ENCODE results near the gene DDX3X.
"Not testable (repeated sequence)": the region's sequence is repeated elsewhere in the genome, so short reads cannot be mapped to it uniquely, and the experiment has no call there.

DNA sequence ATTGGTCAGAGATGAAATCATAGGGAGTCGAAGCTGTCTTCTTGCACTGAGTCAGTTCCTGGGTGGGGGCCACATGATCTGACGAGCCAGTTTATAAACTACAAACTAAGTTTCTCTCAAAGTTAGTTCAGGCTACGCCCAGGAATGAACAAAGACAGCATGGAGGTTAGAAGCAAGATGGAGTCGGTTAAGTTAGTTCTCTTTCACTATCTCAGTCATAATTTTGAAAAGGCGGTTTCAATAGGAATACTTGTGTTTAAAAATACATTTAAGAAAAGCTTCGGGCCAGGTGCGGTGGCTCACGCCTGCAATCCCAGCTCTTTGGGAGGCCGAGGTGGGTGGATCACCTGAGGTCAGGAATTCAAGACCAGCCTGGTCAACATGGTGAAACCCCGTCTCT lies 77.3 kb downstream of the DDX3X start:
- TF ChIP-seq ZNF34 (CRISPR knock-in tag; IDR thresholded peaks at IDR 0.05; ENCODE audit: borderline replicate concordance); PRPF4 (IDR thresholded peaks at IDR 0.05; ENCODE audit: low read depth, low read length, poor library complexity, severe bottlenecking); ZKSCAN8 (CRISPR knock-in tag; IDR thresholded peaks at IDR 0.05; ENCODE audit: borderline replicate concordance); ZNF619 (CRISPR knock-in tag; IDR thresholded peaks at IDR 0.05); POLR2AphosphoS5 (IDR thresholded peaks at IDR 0.05; ENCODE audit: low read depth, low read length); EP300 (IDR thresholded peaks at IDR 0.05; ENCODE audit: low read depth in 2 of 2, low read length in 2 of 2); EP300 (CRISPR knock-in tag; IDR thresholded peaks at IDR 0.05; ENCODE audit: borderline replicate concordance); HOXA9 (CRISPR knock-in tag; IDR thresholded peaks at IDR 0.05; ENCODE audit: borderline replicate concordance); ZNF367 (CRISPR knock-in tag; IDR thresholded peaks at IDR 0.05; ENCODE audit: borderline replicate concordance); ZEB1 (IDR thresholded peaks at IDR 0.05; ENCODE audit: insufficient replicate concordance, low read depth); NR2C2 (CRISPR knock-in tag; IDR thresholded peaks at IDR 0.05; ENCODE audit: borderline replicate concordance): not testable (repeated sequence)
- TF ChIP-seq, protein P1, sequence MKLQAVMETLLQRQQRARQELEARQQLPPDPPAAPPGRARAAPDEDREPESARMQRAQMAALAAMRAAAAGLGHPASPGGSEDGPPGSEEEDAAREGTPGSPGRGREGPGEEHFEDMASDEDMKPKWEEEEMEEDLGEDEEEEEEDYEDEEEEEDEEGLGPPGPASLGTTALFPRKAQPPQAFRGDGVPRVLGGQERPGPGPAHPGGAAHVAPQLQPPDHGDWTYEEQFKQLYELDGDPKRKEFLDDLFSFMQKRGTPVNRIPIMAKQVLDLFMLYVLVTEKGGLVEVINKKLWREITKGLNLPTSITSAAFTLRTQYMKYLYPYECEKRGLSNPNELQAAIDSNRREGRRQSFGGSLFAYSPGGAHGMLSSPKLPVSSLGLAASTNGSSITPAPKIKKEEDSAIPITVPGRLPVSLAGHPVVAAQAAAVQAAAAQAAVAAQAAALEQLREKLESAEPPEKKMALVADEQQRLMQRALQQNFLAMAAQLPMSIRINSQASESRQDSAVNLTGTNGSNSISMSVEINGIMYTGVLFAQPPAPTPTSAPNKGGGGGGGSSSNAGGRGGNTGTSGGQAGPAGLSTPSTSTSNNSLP (IDR thresholded peaks at IDR 0.05; ENCODE audit: low read depth, low read length) = not testable (repeated sequence)

All from HepG2 (cell line).